ENCODE results near the gene PLLP.

DNA sequence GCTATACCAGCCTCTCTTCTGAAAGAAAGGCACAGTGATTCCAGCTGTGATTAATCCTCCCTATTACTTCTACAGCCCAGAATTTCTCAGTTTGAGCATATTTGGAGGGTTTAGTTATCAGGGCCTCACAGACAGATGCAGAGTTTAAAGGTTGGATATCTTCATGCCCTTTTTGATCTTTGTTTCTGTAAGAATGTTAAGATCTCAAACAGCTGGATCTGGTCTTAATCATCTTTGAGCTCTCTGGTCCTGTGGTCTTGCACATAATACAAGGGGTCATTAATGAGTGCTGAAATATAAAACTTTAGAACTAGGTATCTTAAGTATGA, 48.5 kb downstream of the PLLP start:
- TF ChIP-seq, protein P1, sequence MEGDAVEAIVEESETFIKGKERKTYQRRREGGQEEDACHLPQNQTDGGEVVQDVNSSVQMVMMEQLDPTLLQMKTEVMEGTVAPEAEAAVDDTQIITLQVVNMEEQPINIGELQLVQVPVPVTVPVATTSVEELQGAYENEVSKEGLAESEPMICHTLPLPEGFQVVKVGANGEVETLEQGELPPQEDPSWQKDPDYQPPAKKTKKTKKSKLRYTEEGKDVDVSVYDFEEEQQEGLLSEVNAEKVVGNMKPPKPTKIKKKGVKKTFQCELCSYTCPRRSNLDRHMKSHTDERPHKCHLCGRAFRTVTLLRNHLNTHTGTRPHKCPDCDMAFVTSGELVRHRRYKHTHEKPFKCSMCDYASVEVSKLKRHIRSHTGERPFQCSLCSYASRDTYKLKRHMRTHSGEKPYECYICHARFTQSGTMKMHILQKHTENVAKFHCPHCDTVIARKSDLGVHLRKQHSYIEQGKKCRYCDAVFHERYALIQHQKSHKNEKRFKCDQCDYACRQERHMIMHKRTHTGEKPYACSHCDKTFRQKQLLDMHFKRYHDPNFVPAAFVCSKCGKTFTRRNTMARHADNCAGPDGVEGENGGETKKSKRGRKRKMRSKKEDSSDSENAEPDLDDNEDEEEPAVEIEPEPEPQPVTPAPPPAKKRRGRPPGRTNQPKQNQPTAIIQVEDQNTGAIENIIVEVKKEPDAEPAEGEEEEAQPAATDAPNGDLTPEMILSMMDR (conservative IDR thresholded peaks at IDR 0.05; ENCODE audit: low read depth in 2 of 2), result no peak
- no peak for TF ChIP-seq ZNF114 (CRISPR knock-in tag; IDR thresholded peaks at IDR 0.05)
- TF ChIP-seq, protein P2, sequence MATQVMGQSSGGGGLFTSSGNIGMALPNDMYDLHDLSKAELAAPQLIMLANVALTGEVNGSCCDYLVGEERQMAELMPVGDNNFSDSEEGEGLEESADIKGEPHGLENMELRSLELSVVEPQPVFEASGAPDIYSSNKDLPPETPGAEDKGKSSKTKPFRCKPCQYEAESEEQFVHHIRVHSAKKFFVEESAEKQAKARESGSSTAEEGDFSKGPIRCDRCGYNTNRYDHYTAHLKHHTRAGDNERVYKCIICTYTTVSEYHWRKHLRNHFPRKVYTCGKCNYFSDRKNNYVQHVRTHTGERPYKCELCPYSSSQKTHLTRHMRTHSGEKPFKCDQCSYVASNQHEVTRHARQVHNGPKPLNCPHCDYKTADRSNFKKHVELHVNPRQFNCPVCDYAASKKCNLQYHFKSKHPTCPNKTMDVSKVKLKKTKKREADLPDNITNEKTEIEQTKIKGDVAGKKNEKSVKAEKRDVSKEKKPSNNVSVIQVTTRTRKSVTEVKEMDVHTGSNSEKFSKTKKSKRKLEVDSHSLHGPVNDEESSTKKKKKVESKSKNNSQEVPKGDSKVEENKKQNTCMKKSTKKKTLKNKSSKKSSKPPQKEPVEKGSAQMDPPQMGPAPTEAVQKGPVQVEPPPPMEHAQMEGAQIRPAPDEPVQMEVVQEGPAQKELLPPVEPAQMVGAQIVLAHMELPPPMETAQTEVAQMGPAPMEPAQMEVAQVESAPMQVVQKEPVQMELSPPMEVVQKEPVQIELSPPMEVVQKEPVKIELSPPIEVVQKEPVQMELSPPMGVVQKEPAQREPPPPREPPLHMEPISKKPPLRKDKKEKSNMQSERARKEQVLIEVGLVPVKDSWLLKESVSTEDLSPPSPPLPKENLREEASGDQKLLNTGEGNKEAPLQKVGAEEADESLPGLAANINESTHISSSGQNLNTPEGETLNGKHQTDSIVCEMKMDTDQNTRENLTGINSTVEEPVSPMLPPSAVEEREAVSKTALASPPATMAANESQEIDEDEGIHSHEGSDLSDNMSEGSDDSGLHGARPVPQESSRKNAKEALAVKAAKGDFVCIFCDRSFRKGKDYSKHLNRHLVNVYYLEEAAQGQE (IDR thresholded peaks at IDR 0.05; ENCODE audit: unreplicated experiment), result no peak
- no peak for TF ChIP-seq STAT1 (IDR thresholded peaks at IDR 0.05; ENCODE audit: unreplicated experiment)
- TF ChIP-seq, protein P3, sequence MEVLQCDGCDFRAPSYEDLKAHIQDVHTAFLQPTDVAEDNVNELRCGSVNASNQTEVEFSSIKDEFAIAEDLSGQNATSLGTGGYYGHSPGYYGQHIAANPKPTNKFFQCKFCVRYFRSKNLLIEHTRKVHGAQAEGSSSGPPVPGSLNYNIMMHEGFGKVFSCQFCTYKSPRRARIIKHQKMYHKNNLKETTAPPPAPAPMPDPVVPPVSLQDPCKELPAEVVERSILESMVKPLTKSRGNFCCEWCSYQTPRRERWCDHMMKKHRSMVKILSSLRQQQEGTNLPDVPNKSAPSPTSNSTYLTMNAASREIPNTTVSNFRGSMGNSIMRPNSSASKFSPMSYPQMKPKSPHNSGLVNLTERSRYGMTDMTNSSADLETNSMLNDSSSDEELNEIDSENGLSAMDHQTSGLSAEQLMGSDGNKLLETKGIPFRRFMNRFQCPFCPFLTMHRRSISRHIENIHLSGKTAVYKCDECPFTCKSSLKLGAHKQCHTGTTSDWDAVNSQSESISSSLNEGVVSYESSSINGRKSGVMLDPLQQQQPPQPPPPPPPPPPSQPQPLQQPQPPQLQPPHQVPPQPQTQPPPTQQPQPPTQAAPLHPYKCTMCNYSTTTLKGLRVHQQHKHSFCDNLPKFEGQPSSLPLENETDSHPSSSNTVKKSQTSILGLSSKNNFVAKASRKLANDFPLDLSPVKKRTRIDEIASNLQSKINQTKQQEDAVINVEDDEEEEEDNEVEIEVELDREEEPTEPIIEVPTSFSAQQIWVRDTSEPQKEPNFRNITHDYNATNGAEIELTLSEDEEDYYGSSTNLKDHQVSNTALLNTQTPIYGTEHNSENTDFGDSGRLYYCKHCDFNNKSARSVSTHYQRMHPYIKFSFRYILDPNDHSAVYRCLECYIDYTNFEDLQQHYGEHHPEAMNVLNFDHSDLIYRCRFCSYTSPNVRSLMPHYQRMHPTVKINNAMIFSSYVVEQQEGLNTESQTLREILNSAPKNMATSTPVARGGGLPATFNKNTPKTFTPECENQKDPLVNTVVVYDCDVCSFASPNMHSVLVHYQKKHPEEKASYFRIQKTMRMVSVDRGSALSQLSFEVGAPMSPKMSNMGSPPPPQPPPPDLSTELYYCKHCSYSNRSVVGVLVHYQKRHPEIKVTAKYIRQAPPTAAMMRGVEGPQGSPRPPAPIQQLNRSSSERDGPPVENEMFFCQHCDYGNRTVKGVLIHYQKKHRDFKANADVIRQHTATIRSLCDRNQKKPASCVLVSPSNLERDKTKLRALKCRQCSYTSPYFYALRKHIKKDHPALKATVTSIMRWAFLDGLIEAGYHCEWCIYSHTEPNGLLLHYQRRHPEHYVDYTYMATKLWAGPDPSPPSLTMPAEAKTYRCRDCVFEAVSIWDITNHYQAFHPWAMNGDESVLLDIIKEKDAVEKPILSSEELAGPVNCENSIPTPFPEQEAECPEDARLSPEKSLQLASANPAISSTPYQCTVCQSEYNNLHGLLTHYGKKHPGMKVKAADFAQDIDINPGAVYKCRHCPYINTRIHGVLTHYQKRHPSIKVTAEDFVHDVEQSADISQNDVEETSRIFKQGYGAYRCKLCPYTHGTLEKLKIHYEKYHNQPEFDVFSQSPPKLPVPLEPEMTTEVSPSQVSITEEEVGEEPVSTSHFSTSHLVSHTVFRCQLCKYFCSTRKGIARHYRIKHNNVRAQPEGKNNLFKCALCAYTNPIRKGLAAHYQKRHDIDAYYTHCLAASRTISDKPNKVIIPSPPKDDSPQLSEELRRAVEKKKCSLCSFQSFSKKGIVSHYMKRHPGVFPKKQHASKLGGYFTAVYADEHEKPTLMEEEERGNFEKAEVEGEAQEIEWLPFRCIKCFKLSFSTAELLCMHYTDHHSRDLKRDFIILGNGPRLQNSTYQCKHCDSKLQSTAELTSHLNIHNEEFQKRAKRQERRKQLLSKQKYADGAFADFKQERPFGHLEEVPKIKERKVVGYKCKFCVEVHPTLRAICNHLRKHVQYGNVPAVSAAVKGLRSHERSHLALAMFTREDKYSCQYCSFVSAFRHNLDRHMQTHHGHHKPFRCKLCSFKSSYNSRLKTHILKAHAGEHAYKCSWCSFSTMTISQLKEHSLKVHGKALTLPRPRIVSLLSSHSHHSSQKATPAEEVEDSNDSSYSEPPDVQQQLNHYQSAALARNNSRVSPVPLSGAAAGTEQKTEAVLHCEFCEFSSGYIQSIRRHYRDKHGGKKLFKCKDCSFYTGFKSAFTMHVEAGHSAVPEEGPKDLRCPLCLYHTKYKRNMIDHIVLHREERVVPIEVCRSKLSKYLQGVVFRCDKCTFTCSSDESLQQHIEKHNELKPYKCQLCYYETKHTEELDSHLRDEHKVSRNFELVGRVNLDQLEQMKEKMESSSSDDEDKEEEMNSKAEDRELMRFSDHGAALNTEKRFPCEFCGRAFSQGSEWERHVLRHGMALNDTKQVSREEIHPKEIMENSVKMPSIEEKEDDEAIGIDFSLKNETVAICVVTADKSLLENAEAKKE (CRISPR knock-in tag; IDR thresholded peaks at IDR 0.05), result no peak
- no peak for TF ChIP-seq EZH2 (IDR thresholded peaks at IDR 0.05; ENCODE audit: low read depth, unreplicated experiment)
- TF ChIP-seq CREB1 (CRISPR knock-in tag; IDR thresholded peaks at IDR 0.05; ENCODE audit: low read depth), result no peak
- TF ChIP-seq POLR2AphosphoS5 (IDR thresholded peaks at IDR 0.05; ENCODE audit: low read depth), result no peak
- no peak for TF ChIP-seq JUNB (IDR thresholded peaks at IDR 0.05; ENCODE audit: unreplicated experiment)
- TF ChIP-seq, protein P4, sequence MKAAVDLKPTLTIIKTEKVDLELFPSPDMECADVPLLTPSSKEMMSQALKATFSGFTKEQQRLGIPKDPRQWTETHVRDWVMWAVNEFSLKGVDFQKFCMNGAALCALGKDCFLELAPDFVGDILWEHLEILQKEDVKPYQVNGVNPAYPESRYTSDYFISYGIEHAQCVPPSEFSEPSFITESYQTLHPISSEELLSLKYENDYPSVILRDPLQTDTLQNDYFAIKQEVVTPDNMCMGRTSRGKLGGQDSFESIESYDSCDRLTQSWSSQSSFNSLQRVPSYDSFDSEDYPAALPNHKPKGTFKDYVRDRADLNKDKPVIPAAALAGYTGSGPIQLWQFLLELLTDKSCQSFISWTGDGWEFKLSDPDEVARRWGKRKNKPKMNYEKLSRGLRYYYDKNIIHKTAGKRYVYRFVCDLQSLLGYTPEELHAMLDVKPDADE (IDR thresholded peaks at IDR 0.05), result no peak

Data from GM23338 (cell line).